ENCODE data around the gene IKZF5.

DNA sequence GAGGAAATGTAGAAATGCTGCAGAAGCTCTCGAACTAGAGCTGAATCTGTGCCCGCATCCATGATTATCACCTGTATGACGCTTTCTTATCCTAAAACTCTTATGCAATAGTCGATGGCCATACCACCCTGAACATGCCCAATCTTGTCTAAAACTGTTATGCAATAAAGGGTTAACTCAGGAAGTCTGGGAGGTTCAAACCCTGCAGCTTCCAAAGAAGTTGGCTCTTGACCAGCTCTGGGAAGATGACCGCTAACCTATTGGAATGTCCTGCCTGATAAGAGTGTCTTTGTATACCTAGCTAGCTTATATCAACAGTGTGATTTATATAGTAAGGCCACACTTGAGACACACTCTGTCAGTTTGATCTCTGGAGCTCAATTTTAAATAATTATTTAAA, 51.1 kb downstream of the IKZF5 start:
- TF ChIP-seq CTCF (IDR thresholded peaks at IDR 0.05) = no peak
- no peak for TF ChIP-seq POLR2AphosphoS5 (IDR thresholded peaks at IDR 0.05; ENCODE audit: insufficient read depth in 1 of 2, low read depth in 1 of 2)
